HEK293 (cell line): ENCODE data around the gene ZNF32.

Source experiments
- BCL11A ChIP-seq: fragments of 450-650 bp; formaldehyde crosslinking; IDR thresholded peaks from 2 replicates; pipeline ENCODE4 v1.5.1; 2016; ENCODE audit warnings: low read depth, missing biosample characterization, missing genetic modification characterization
- KLF1 ChIP-seq: fragments of 450-650 bp; formaldehyde crosslinking; IDR thresholded peaks from 2 replicates; pipeline ENCODE4 v1.5.1; 2016; ENCODE audit warnings: missing biosample characterization, missing genetic modification characterization
- KLF8 ChIP-seq: fragments of 450-650 bp; formaldehyde crosslinking; IDR thresholded peaks from 2 replicates; pipeline ENCODE4 v1.5.1; 2016; ENCODE audit warnings: missing biosample characterization, missing genetic modification characterization
- SCRT1 ChIP-seq: fragments of 450-650 bp; formaldehyde crosslinking; IDR thresholded peaks from 2 replicates; pipeline ENCODE4 v1.5.1; 2016; ENCODE audit warnings: missing biosample characterization, missing genetic modification characterization, borderline replicate concordance
- ZFP37 ChIP-seq: fragments of 450-650 bp; formaldehyde crosslinking; IDR thresholded peaks from 2 replicates; pipeline ENCODE4 v1.5.1; 2016; ENCODE audit warnings: missing biosample characterization, missing genetic modification characterization
- ZFP41 ChIP-seq: fragments of 450-650 bp; formaldehyde crosslinking; IDR thresholded peaks from 2 replicates; pipeline ENCODE4 v1.5.1; 2016; ENCODE audit warnings: missing biosample characterization, missing genetic modification characterization, borderline replicate concordance
- ZFP69B ChIP-seq: fragments of 450-650 bp; formaldehyde crosslinking; IDR thresholded peaks from 2 replicates; pipeline ENCODE4 v1.5.1; 2016; ENCODE audit warnings: missing biosample characterization, missing genetic modification characterization
- ZNF114 ChIP-seq: fragments of 450-650 bp; formaldehyde crosslinking; IDR thresholded peaks from 2 replicates; pipeline ENCODE4 v1.5.0; 2017; ENCODE audit warnings: missing biosample characterization, missing genetic modification characterization
- ZNF174 ChIP-seq: fragments of 450-650 bp; formaldehyde crosslinking; IDR thresholded peaks from 2 replicates; pipeline ENCODE4 v1.5.0; 2017; ENCODE audit warnings: missing biosample characterization, mild to moderate bottlenecking, missing genetic modification characterization
- ZNF19 ChIP-seq: fragments of 450-650 bp; formaldehyde crosslinking; IDR thresholded peaks from 2 replicates; pipeline ENCODE4; 2016; ENCODE audit warnings: missing biosample characterization, missing genetic modification characterization, low read depth
- ZNF335 ChIP-seq: fragments of 450-650 bp; formaldehyde crosslinking; conservative IDR thresholded peaks from 2 replicates; pipeline ENCODE4 v1.5.1; 2016; ENCODE audit warnings: missing biosample characterization, missing genetic modification characterization
- ZNF354C ChIP-seq: fragments of 450-650 bp; formaldehyde crosslinking; IDR thresholded peaks from 2 replicates; pipeline ENCODE4 v1.5.1; 2016; ENCODE audit warnings: missing biosample characterization, missing genetic modification characterization, low read depth, borderline replicate concordance
- ZNF404 ChIP-seq: fragments of 450-650 bp; formaldehyde crosslinking; IDR thresholded peaks from 2 replicates; pipeline ENCODE4 v1.5.1; 2017; ENCODE audit warnings: missing biosample characterization, missing genetic modification characterization
- ZNF514 ChIP-seq: fragments of 450-650 bp; formaldehyde crosslinking; IDR thresholded peaks from 2 replicates; pipeline ENCODE4 v1.5.1; 2016; ENCODE audit warnings: missing biosample characterization, missing genetic modification characterization
- ZNF529 ChIP-seq: fragments of 450-650 bp; formaldehyde crosslinking; IDR thresholded peaks from 2 replicates; pipeline ENCODE4 v1.5.1; 2017; ENCODE audit warnings: missing genetic modification characterization, missing biosample characterization; ENCODE audit not compliant: insufficient replicate concordance
- ZNF561 ChIP-seq: fragments of 450-650 bp; IDR thresholded peaks from 2 replicates; pipeline ENCODE4 v1.5.1; 2018; ENCODE audit warnings: missing biosample characterization, missing genetic modification characterization, borderline replicate concordance
- ZNF596 ChIP-seq: fragments of 450-650 bp; IDR thresholded peaks from 2 replicates; pipeline ENCODE4 v1.5.0; 2018; ENCODE audit warnings: missing biosample characterization, mild to moderate bottlenecking, missing genetic modification characterization, moderate library complexity
- ZNF626 ChIP-seq: fragments of 450-650 bp; sonication (Bioruptor Pico); formaldehyde crosslinking; IDR thresholded peaks from 2 replicates; pipeline ENCODE4 v1.5.1; 2018; ENCODE audit warnings: missing biosample characterization, missing genetic modification characterization, inconsistent platforms
- ZNF629 ChIP-seq: fragments of 450-650 bp; formaldehyde crosslinking; IDR thresholded peaks from 2 replicates; pipeline ENCODE4 v1.5.1; 2017; ENCODE audit warnings: missing biosample characterization, missing genetic modification characterization
- ZNF664 ChIP-seq: fragments of 450-650 bp; formaldehyde crosslinking; IDR thresholded peaks from 2 replicates; pipeline ENCODE4 v1.5.1; 2016; ENCODE audit warnings: missing biosample characterization, missing genetic modification characterization
- ZNF747 ChIP-seq: fragments of 450-650 bp; formaldehyde crosslinking; IDR thresholded peaks from 2 replicates; pipeline ENCODE4 v1.5.1; 2016; ENCODE audit warnings: missing biosample characterization, missing genetic modification characterization
- ZNF76 ChIP-seq: fragments of 450-650 bp; formaldehyde crosslinking; IDR thresholded peaks from 2 replicates; pipeline ENCODE4; 2016; ENCODE audit warnings: low read depth, missing biosample characterization, missing genetic modification characterization, borderline replicate concordance
- ZSCAN30 ChIP-seq: fragments of 450-650 bp; IDR thresholded peaks from 2 replicates; pipeline ENCODE4 v1.5.1; 2018; ENCODE audit warnings: missing biosample characterization, mild to moderate bottlenecking, missing genetic modification characterization, moderate library complexity
- TF ChIP-seq, protein P1 (sequence below): fragments of 450-650 bp; formaldehyde crosslinking; IDR thresholded peaks from 2 replicates; pipeline ENCODE4 v1.5.1; 2017; ENCODE audit warnings: missing biosample characterization, missing genetic modification characterization
- TF ChIP-seq, protein P2 (sequence below): fragments of 450-650 bp; formaldehyde crosslinking; IDR thresholded peaks from 2 replicates; pipeline ENCODE4 v1.5.1; 2016; ENCODE audit warnings: missing biosample characterization, missing genetic modification characterization
- TF ChIP-seq, protein P3 (sequence below): fragments of 450-650 bp; formaldehyde crosslinking; IDR thresholded peaks from 2 replicates; pipeline ENCODE4 v1.5.1; 2017; ENCODE audit warnings: missing biosample characterization, missing genetic modification characterization
- TF ChIP-seq, protein P4 (sequence below): fragments of 450-650 bp; formaldehyde crosslinking; IDR thresholded peaks from 2 replicates; pipeline ENCODE4 v1.5.1; 2016; ENCODE audit warnings: missing biosample characterization, missing genetic modification characterization
- TF ChIP-seq, protein P5 (sequence below): fragments of 450-650 bp; formaldehyde crosslinking; IDR thresholded peaks from 2 replicates; pipeline ENCODE4 v1.5.1; 2016; ENCODE audit warnings: missing biosample characterization, missing genetic modification characterization
- TF ChIP-seq, protein P6 (sequence below): IDR thresholded peaks from 2 replicates; pipeline ENCODE4 v1.6.1; 2011; ENCODE audit warnings: mild to moderate bottlenecking, low read depth, low read length, borderline replicate concordance
- TF ChIP-seq, protein P7 (sequence below): fragments of 450-650 bp; formaldehyde crosslinking; IDR thresholded peaks from 2 replicates; pipeline ENCODE4 v1.5.1; 2017; ENCODE audit warnings: missing biosample characterization, missing genetic modification characterization

Gene ZNF32

DNA sequence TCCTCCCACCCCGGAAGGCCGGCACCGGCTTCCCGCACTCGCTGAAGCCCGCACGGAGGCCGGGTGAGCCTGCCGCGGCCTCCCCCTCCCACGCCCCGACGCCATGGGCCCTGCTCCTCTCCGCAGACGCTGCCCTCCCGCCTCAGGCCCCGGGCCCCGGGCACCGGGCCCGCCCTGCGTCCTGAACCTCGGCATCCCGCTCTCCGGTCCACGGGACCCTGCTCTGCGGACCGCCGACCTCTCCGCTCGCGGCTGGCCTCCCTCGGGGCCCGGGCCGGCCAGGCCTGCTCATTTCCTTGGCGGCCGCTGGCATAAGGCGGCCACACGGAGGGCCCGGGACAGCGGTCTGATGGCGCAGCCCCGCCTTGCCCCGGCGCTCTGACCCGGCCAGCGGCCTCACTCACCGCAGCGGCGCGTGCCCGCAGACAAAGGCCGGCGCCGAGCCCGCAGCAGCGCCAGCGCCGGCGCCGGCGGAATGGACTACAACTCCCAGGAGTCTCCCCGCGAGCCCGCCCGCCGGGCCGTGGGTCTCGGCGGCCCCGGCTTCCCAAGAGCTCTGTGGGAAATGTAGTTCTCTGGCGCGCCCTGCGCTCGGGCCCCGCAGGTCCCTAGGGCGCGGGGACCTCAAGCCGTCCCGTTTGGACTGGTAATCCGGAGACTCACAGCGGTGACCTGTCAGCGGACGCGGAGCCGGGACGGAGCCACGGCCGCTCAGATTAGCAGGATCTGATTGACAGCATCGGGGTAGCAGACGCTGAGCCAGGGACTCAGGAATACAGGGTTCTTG lies at the start of gene ZNF32 (continued):
- no peak for TF ChIP-seq KLF1
- TF ChIP-seq, protein P1, sequence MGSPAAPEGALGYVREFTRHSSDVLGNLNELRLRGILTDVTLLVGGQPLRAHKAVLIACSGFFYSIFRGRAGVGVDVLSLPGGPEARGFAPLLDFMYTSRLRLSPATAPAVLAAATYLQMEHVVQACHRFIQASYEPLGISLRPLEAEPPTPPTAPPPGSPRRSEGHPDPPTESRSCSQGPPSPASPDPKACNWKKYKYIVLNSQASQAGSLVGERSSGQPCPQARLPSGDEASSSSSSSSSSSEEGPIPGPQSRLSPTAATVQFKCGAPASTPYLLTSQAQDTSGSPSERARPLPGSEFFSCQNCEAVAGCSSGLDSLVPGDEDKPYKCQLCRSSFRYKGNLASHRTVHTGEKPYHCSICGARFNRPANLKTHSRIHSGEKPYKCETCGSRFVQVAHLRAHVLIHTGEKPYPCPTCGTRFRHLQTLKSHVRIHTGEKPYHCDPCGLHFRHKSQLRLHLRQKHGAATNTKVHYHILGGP, result no peak
- no peak for TF ChIP-seq ZNF529
- no peak for TF ChIP-seq ZNF596 (tag by site-specific recombination)
- TF ChIP-seq ZSCAN30 (tag by site-specific recombination), result peak; percentile 91; the same call in 1 of the 2 replicates
- no peak for TF ChIP-seq ZFP41 (tag by site-specific recombination)
- TF ChIP-seq BCL11A (tag by site-specific recombination), result no peak
- TF ChIP-seq ZNF76 (tag by site-specific recombination), result peak; percentile 97
- 0 out of 2 replicates have a peak, but pooled peaks have one; percentile 55 for TF ChIP-seq ZNF174
- TF ChIP-seq, protein P2, sequence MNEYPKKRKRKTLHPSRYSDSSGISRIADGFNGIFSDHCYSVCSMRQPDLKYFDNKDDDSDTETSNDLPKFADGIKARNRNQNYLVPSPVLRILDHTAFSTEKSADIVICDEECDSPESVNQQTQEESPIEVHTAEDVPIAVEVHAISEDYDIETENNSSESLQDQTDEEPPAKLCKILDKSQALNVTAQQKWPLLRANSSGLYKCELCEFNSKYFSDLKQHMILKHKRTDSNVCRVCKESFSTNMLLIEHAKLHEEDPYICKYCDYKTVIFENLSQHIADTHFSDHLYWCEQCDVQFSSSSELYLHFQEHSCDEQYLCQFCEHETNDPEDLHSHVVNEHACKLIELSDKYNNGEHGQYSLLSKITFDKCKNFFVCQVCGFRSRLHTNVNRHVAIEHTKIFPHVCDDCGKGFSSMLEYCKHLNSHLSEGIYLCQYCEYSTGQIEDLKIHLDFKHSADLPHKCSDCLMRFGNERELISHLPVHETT (tag by site-specific recombination), result no peak
- TF ChIP-seq ZNF629, result no peak
- no peak for TF ChIP-seq ZNF514
- TF ChIP-seq ZFP37 (tag by site-specific recombination), result no peak
- TF ChIP-seq ZNF747, result no peak
- TF ChIP-seq KLF8, result no peak
- TF ChIP-seq ZNF19 (tag by site-specific recombination), result no peak
- TF ChIP-seq ZFP69B (tag by site-specific recombination), result no peak
- TF ChIP-seq ZNF626 (tag by site-specific recombination), result no peak
- TF ChIP-seq, protein P3, sequence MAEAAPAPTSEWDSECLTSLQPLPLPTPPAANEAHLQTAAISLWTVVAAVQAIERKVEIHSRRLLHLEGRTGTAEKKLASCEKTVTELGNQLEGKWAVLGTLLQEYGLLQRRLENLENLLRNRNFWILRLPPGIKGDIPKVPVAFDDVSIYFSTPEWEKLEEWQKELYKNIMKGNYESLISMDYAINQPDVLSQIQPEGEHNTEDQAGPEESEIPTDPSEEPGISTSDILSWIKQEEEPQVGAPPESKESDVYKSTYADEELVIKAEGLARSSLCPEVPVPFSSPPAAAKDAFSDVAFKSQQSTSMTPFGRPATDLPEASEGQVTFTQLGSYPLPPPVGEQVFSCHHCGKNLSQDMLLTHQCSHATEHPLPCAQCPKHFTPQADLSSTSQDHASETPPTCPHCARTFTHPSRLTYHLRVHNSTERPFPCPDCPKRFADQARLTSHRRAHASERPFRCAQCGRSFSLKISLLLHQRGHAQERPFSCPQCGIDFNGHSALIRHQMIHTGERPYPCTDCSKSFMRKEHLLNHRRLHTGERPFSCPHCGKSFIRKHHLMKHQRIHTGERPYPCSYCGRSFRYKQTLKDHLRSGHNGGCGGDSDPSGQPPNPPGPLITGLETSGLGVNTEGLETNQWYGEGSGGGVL (tag by site-specific recombination), result peak; percentile 33; the same call in 1 of the 2 replicates
- TF ChIP-seq ZNF335 (tag by site-specific recombination), result no peak; the same call in 1 of the 2 replicates
- TF ChIP-seq, protein P4, sequence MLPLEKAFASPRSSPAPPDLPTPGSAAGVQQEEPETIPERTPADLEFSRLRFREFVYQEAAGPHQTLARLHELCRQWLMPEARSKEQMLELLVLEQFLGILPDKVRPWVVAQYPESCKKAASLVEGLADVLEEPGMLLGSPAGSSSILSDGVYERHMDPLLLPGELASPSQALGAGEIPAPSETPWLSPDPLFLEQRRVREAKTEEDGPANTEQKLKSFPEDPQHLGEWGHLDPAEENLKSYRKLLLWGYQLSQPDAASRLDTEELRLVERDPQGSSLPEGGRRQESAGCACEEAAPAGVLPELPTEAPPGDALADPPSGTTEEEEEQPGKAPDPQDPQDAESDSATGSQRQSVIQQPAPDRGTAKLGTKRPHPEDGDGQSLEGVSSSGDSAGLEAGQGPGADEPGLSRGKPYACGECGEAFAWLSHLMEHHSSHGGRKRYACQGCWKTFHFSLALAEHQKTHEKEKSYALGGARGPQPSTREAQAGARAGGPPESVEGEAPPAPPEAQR (tag by site-specific recombination), result no peak
- no peak; the same call in 1 of the 2 replicates for TF ChIP-seq ZNF561 (tag by site-specific recombination)
- no peak for TF ChIP-seq ZNF114 (tag by site-specific recombination)
- TF ChIP-seq ZNF404 (tag by site-specific recombination), result no peak
- TF ChIP-seq, protein P5, sequence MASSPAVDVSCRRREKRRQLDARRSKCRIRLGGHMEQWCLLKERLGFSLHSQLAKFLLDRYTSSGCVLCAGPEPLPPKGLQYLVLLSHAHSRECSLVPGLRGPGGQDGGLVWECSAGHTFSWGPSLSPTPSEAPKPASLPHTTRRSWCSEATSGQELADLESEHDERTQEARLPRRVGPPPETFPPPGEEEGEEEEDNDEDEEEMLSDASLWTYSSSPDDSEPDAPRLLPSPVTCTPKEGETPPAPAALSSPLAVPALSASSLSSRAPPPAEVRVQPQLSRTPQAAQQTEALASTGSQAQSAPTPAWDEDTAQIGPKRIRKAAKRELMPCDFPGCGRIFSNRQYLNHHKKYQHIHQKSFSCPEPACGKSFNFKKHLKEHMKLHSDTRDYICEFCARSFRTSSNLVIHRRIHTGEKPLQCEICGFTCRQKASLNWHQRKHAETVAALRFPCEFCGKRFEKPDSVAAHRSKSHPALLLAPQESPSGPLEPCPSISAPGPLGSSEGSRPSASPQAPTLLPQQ (tag by site-specific recombination), result peak; percentile 37; the same call in 1 of the 2 replicates
- TF ChIP-seq, protein P6, sequence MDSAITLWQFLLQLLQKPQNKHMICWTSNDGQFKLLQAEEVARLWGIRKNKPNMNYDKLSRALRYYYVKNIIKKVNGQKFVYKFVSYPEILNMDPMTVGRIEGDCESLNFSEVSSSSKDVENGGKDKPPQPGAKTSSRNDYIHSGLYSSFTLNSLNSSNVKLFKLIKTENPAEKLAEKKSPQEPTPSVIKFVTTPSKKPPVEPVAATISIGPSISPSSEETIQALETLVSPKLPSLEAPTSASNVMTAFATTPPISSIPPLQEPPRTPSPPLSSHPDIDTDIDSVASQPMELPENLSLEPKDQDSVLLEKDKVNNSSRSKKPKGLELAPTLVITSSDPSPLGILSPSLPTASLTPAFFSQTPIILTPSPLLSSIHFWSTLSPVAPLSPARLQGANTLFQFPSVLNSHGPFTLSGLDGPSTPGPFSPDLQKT, result no peak
- no peak for TF ChIP-seq SCRT1
- TF ChIP-seq ZNF664, result no peak
- no peak for TF ChIP-seq ZNF354C
- TF ChIP-seq, protein P7, sequence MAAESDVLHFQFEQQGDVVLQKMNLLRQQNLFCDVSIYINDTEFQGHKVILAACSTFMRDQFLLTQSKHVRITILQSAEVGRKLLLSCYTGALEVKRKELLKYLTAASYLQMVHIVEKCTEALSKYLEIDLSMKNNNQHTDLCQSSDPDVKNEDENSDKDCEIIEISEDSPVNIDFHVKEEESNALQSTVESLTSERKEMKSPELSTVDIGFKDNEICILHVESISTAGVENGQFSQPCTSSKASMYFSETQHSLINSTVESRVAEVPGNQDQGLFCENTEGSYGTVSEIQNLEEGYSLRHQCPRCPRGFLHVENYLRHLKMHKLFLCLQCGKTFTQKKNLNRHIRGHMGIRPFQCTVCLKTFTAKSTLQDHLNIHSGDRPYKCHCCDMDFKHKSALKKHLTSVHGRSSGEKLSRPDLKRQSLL (tag by site-specific recombination), result 0 out of 2 replicates have a peak, but pooled peaks have one; percentile 16
